ENCODE data around the gene TEDC2.

Gene TEDC2

GRCh38 chr16:2513405-2514332 is 53.8 kb downstream of the TEDC2 start, which contains the start of gene ATP6V0C:
ATP6V0C (plus strand) TSS chr16:2513952; CDS start chr16:2514104, 152 bp downstream.
- peak; percentile 96 for DNase-seq (ENCODE audit: low spot score)

Data from hematopoietic multipotent progenitor cell treated with erythropoietin and hydrocortisone succinate and interleukin-3 and kit ligand, for 17 days (in vitro differentiated cells).